A172 (cell line): ENCODE data around the gene SEC22A. TPM values are rescaled to one million over a fixed set of nuclear protein-coding genes. Genes with fewer than 3 reads are reported as not detected.

ENCODE experiments used
- DNase-seq: peaks from one replicate; pipeline ENCODE4 v3.0.0-alpha.2; 2015; ENCODE audit warnings: low spot score
- total RNA-seq: library from RNA; depleted of rRNA; stranded (reverse); fragments of >200 nt; shearing (Covaris generic); gene quantifications from 2 replicates; pipeline ENCODE4 v1.2.3, GENCODE V29; 2014; rRNA removed

The SEC22A gene, protein sequence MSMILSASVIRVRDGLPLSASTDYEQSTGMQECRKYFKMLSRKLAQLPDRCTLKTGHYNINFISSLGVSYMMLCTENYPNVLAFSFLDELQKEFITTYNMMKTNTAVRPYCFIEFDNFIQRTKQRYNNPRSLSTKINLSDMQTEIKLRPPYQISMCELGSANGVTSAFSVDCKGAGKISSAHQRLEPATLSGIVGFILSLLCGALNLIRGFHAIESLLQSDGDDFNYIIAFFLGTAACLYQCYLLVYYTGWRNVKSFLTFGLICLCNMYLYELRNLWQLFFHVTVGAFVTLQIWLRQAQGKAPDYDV
- 34.6 and 50.6 TPM in 2 replicates for total RNA-seq

DNA sequence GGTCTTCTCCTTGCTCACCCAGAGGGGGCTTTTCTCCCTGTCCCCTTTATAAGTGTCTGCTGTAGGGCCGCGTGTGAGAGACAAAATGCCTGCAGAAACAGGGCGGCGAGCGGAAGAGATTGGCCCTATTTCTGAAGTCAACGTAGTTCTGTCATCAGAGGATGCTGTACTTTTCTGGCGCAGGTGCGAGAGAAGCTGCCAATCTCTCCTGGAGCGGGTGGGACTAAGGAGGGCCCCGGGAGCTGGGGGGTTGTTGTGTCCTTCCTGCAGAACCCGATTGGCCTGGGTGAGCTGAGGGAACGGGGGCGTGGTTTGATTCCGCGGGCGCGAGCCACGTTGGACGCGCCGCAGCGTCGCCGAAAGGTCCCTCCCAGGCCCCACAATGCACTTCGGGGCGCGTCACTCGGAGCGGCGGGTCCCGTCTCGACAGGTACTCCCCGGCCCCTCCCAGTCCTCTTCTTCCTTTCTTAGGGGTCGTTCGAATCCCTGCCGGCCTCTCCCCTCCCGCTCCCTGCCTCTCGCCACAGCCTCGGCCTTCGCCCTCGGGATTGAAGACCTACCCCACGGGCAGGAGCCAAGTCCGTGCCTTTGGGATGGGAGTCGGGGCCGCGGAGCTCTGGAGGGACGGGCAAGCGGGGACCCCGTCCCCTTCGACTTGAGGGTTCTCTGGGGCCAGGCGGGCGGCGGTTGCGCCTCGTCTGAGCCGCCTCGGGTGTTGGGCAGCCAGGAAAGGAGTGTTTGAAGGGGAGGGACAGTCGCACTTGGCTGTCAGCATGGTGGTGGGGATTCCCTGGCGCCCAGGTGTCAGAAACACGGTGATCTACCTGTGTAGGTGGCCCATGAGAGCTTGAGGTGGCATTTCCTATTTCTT lies at the start of gene SEC22A:
Gene SEC22A (plus strand): TSS at position 387 of the 871 bp plus-strand sequence. CDS start 7,275 bp downstream, outside the sequence.
- DNase-seq = peak; percentile 93

DNA sequence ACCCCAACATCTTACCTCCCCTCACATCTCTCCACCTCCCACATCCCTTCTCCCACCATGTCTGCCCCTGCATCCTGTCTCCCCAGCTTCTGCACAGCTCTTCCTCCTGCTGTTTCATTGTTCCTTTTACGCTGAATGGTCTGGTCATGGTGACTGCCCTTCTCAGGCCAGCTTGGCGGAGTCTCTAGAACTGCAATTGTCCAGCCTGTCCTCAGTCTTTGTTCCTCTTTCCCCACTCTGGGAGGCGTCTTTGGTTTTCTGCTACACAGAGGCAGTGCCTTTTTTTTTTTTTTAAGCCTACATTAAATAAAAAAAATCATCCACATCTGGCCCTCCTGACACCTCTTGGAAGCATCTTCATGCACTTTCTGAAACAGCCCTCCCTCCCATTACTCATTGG lies 49.1 kb upstream of the SEC22A start:
- no peak for DNase-seq

DNA sequence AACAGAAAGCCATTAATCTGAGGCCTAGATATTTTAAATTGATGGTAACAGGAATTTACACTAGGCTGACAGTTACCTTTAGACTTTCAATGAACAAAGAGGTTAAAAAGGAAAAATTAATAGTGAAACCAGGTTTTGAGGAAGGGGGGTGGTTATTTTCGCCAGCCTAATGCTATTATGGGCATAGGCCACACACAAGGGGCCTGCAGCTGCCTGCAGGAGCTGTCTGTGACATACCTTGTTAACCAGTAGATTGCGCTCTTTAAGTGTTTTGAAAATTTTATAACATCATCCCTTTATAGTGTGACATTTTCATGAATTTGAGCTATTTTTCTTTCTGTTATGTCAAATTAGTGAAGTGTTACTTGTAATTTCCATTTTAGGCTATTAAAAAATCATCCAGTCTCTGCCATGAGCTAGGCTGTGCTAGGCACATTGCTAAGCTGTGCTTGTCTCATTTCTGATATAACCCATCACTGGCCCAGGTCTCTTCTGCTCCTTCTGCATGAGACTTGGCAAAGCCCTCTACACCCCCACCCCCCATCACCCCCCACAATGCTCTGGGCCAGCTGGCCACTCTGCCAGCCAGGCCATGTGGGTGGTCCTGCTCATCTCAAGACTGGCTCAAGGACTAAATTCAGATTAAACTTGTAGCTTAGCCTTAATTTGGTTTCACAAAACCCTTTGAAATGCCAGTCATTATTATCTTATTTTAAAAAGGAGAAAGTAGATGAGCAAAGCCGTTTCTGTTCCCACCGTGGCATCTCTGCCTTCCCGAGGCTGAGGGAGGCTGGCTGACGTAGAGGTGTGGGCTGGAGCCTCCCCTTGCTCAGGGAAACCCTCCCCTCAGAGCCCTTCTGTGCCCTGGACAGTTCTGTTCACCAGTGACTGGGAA lies 48.4 kb upstream of the SEC22A start:
- DNase-seq = no peak

DNA sequence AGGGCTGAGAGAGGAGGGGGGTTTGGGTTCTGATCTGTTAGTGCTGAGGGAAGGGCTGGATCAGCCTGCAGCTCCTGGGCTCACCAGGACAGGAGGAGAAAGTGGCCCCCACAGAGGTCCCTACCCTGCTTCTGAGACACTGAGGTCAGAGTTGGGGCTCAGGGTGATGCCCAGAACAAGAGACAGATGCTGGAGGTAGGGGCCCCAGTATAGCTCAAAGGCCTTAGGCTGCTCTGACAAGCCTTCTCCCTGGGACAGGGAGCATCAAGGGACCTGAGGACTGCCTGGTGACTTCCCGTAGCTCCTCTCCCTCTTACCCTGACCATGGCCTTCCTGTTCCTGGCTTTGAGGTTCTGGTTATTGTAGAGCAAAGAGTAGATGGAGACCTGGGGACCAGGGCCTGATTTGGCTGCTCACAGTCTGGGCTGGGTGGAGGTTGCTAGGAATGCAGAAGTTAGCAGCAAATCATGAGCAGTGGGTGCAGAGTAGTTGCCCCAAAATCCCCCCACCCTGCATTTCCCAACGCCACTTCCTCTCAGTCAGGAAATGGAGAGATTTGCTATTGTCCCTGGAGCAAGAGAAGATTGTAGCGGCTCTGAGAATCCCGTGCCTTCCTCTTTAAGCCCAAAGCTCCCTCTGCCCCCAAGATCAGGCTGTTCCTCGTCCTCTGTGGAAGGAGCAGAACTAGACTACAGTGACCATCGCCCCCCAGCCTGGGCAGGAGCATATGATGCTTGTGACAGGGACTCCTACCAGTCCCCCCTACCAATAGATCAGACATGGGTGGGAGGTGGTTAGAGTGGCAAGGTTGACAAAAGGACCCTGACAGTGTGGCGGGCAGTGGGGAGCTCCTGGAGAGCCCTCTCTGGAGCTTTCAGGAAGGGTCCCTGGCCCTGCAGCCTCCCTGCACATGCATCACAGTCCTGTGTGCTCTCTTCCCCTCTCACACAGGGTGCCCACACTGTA lies 47.4 kb upstream of the SEC22A start:
- no peak for DNase-seq

DNA sequence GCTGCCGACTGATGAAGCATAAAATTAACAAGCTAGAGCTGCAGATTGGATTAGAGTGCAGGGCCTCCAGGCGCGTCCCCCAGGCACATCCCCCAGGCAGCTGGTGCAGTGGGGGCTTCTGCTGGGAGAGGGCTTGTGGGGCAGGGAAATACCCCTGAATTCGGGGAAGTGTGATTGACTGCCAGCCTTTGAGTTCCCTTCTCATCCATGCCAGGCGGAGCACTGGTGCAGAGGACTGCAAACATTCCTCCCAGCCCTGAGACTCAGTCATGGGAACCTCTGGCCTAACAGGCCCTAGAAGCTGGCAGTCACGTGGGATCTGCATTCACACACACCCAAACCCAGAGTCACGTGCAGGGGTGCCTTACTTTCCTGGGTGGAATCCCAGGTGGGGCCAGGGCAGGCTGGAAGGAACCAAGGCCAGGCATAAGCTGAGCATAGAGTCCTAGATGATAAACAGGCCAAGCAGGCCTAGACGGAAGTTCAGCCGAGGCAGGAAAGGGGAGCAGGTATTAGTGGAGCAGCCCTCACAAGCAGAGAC lies 46.2 kb upstream of the SEC22A start:
- DNase-seq = no peak

- no peak for DNase-seq
Observed at GRCh38 chr3:123156276-123156995, 45.3 kb upstream of the SEC22A start.

GRCh38 chr3:123157209-123157597 lies 44.5 kb upstream of the SEC22A start:
- no peak for DNase-seq

GRCh38 chr3:123157598-123158287 lies 44.0 kb upstream of the SEC22A start:
- DNase-seq = no peak

GRCh38 chr3:123158330-123158729 lies 43.4 kb upstream of the SEC22A start:
- peak; percentile 38 for DNase-seq

- no peak for DNase-seq
Observed at GRCh38 chr3:123158899-123159390, 42.8 kb upstream of the SEC22A start.

DNA sequence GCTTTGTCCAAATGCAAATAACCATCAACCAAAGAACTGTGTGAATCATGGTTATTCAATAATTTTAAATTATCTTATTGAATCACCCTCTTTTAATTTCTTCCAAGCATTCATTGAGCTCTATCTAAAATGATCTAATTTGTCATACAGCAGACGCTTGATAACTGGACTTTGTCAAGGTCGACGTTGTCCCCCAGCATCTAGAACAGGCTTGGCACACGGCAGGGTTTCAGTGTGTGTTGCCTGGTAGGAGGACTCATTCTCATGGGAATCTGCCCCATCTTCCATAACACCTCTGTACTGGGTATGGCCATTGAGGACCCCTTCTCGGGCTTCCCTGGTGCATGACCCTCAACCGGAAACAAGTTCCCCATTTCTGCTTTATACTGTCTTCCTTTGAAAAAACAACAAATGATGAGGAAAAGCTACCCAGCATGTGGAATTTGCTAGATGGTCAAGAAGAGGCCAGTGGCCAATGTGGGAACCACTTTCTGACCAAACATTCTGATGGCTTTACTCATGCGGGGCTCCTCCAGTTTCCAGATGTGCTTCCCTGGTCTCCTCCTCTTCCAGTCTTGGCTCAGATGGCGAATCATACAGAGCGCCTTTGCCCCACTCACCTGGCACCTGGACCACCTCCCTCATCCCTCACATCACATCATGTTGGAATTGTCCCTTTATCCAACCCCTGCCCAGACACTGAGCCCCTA lies 41.7 kb upstream of the SEC22A start:
- DNase-seq = no peak

DNA sequence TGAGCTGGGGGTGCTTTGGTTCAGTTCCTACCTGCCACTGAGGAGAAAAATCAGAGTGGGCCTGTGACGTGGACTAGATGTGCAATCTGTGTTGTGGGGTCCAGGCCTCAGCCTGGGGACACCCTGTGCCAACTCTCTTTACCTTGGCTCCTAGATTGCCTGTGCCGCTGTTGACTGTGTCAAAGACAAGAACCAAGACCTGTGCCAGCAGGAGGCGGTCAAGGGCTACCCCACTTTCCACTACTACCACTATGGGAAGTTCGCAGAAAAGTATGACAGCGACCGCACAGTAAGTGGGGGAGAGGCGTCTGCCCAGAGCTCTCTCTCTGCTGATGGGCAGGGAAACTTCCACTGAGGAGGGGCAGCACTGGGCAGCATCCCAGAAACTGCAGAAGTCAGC lies 40.6 kb upstream of the SEC22A start:
- no peak for DNase-seq

- no peak for DNase-seq
Observed at GRCh38 chr3:123163141-123163540, 38.6 kb upstream of the SEC22A start.

DNA sequence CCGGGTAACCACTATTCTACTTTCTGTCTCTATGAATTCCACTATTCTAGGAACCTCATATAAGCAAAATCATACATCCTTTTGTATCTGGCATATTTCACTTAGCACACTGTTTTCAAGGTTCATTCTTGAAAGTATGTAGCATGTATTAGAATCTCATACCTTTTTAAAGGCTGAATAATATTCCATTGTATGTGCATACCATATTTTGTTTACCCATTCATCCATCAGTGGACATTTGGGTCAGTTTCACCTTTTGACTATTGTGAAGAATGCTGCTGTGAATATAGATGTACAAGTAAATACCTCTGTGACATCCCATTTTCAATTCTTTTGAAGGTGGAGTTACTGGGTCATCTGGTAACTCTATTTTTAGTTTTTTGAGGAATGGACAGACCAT lies 36.6 kb upstream of the SEC22A start:
- DNase-seq = no peak

- no peak for DNase-seq
Observed at GRCh38 chr3:123167686-123168085, 34.1 kb upstream of the SEC22A start.

DNA sequence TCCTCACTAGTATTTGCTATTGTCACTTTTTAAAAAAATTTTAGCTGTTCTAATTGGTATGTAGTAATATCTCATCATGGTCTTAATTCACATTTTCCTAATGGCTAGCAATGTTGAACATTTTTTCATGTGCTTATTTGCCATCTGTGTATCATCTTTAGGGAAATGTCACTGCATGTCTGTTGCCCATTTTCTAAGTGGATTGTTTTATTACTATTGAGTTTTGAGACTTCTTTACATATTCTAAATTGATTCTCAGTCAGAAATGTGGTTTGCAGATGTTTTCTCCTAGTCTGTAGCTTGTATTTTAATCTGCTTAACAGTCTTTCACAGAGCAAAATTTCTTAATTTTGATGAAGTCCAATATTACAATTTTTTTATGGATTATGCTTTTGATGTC lies 33.6 kb upstream of the SEC22A start:
- DNase-seq = no peak

DNA sequence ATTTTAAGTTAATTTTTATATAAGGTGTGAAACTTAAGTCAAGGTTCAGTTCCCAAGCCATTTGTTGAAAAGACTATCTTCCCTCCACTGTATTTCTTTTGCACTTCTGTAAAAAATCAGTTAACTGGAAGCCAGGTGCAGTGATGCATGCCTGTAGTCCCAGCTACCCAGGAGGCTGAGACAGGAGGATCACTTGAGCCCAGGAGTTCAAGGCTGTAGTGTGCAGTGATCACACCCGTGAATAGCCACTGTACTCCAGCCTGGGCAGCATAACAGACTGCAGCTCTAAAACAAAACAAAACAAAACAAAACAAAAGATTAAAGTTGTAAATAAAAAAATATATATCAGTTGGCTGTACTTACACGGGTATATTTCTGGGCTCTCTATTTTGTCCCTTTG lies 33.1 kb upstream of the SEC22A start:
- no peak for DNase-seq

DNA sequence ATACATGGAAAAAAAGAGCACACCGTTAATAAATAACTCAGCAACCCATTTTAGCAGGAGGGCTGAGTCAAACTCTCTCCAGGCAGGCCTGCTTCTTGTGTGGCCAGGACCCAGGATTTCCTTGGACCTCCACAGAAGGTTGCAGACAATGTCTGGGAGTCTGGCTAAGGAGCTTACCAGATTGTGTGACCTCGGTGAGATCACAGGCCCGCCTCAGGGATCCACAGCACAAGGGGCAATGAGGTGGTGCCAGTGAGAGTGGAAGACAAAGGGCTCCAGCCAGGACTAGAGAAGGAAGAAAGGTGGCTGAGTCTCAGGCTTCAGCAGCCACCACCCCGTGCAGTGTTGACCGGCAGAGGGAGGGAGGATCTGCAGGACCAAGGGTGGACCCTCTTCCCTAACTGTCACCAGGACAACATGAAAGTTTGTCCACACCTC lies 32.2 kb upstream of the SEC22A start:
- DNase-seq = no peak
